ENCODE data around the gene MEI1.

GRCh38 chr22:41825376-41825775, 126.1 kb downstream of the MEI1 start:
- TF ChIP-seq, protein P1, sequence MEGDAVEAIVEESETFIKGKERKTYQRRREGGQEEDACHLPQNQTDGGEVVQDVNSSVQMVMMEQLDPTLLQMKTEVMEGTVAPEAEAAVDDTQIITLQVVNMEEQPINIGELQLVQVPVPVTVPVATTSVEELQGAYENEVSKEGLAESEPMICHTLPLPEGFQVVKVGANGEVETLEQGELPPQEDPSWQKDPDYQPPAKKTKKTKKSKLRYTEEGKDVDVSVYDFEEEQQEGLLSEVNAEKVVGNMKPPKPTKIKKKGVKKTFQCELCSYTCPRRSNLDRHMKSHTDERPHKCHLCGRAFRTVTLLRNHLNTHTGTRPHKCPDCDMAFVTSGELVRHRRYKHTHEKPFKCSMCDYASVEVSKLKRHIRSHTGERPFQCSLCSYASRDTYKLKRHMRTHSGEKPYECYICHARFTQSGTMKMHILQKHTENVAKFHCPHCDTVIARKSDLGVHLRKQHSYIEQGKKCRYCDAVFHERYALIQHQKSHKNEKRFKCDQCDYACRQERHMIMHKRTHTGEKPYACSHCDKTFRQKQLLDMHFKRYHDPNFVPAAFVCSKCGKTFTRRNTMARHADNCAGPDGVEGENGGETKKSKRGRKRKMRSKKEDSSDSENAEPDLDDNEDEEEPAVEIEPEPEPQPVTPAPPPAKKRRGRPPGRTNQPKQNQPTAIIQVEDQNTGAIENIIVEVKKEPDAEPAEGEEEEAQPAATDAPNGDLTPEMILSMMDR (IDR thresholded peaks at IDR 0.05), result no peak
- no peak for TF ChIP-seq POLR2A (IDR thresholded peaks at IDR 0.05)
